SK-N-SH (cell line): ENCODE measurements around the gene MAP7. TPM values are rescaled to one million over a fixed set of nuclear protein-coding genes. Genes with fewer than 3 reads are reported as not detected.

Experiments used
- CTCF ChIA-PET: fragments of 300-600, 350-600 bp; formaldehyde crosslinking; extraction: SDS; loops from one replicate; lab custom pipeline; 2021; lab: Yijun Ruan, JAX
- POLR2A ChIA-PET: fragments of 350-600 bp; sonication (Branson Sonifier 250); formaldehyde crosslinking; extraction: SDS; loops from one replicate; lab custom pipeline; 2020; ENCODE audit warnings: antibody characterized with exemption, inconsistent platforms; lab: Yijun Ruan, JAX
- DNase-seq: peaks from one replicate; pipeline ENCODE4 v3.0.0; 2012
- H2AFZ ChIP-seq: fragments of 200-600 bp; sonication (generic); 2 replicates; pipeline ENCODE4 v1.8.1; 2016; ENCODE audit warnings: antibody characterized with exemption, mild to moderate bottlenecking, low read depth
- H3F3A ChIP-seq: fragments of 200-600 bp; sonication (generic); replicated peaks from 2 replicates; pipeline ENCODE3; 2016; ENCODE audit warnings: antibody characterized with exemption, mild to moderate bottlenecking; ENCODE audit not compliant: insufficient read depth
- H3K27ac ChIP-seq, 2 experiments: fragments of 200-500 bp in 1 of 2; fragments of 200-600 bp in 1 of 2; sonication (Bioruptor generic) in 1 of 2; sonication (generic), shearing (Covaris generic) in 1 of 2; 2 replicates each; pipeline versions ENCODE4 v1.5.1 to v1.6.1; 2014 to 2016; ENCODE audit warnings: low read depth in 2 of 2, inconsistent platforms in 1 of 2, low read length in 1 of 2, mild to moderate bottlenecking in 1 of 2, mixed read lengths in 1 of 2
- H3K27me3 ChIP-seq: fragments of 200-600 bp; sonication (generic), shearing (Covaris generic); 2 replicates; pipeline ENCODE4 v1.6.1; 2016; ENCODE audit warnings: mixed run types; ENCODE audit not compliant: insufficient read depth
- H3K36me3 ChIP-seq, 2 experiments: fragments of 200-500 bp in 1 of 2; fragments of 200-600 bp in 1 of 2; sonication (Bioruptor generic) in 1 of 2; sonication (generic) in 1 of 2; replicated peaks in 1 of 2; 2 replicates each; pipeline versions ENCODE3 to v1.5.1; 2014 to 2016; ENCODE audit warnings: low read length in 1 of 2, mild to moderate bottlenecking in 1 of 2; ENCODE audit not compliant: insufficient read depth in 2 of 2, control insufficient read depth in 1 of 2
- H3K4me1 ChIP-seq, 2 experiments: fragments of 200-500 bp in 1 of 2; fragments of 200-600 bp in 1 of 2; sonication (Bioruptor generic) in 1 of 2; sonication (generic), shearing (Covaris generic) in 1 of 2; 2 replicates each; pipeline versions ENCODE4 v1.5.1 to v1.6.1; 2014 to 2016; ENCODE audit warnings: low read depth in 1 of 2, low read length in 1 of 2, mixed run types in 1 of 2; ENCODE audit not compliant: insufficient read depth in 2 of 2, control insufficient read depth in 1 of 2
- H3K4me2 ChIP-seq: fragments of 200-600 bp; sonication (generic), shearing (Covaris generic); 2 replicates; pipeline ENCODE4 v1.6.1; 2017; ENCODE audit warnings: mixed run types
- H3K4me3 ChIP-seq, 2 experiments: fragments of 200-500 bp in 1 of 2; fragments of 200-600 bp in 1 of 2; sonication (Bioruptor generic) in 1 of 2; sonication (generic), shearing (Covaris generic) in 1 of 2; 2 replicates each; pipeline versions ENCODE4 v1.5.1 to v1.8.1; 2014 to 2016; ENCODE audit warnings: low read depth in 2 of 2, inconsistent platforms in 1 of 2, low read length in 1 of 2, mild to moderate bottlenecking in 1 of 2, mixed read lengths in 1 of 2, moderate library complexity in 1 of 2
- H3K79me2 ChIP-seq: fragments of 200-600 bp; sonication (generic); 2 replicates; pipeline ENCODE4 v1.8.1; 2017; ENCODE audit warnings: mild to moderate bottlenecking; ENCODE audit not compliant: insufficient read depth
- H3K9ac ChIP-seq: fragments of 200-600 bp; sonication (generic); 2 replicates; pipeline ENCODE4 v1.6.1; 2017; ENCODE audit warnings: mixed run types
- H3K9me2 ChIP-seq: fragments of 200-600 bp; sonication (generic); 2 replicates; pipeline ENCODE4 v1.6.1; 2017; ENCODE audit warnings: mixed run types
- H3K9me3 ChIP-seq: fragments of 200-600 bp; sonication (generic); 2 replicates; pipeline ENCODE4 v1.6.1; 2017; ENCODE audit warnings: mixed run types, mild to moderate bottlenecking, moderate library complexity
- H4K20me1 ChIP-seq: fragments of 200-600 bp; sonication (generic); 2 replicates; pipeline ENCODE4 v1.6.1; 2017; ENCODE audit warnings: mild to moderate bottlenecking, mixed run types; ENCODE audit not compliant: insufficient read depth
- CHD2 ChIP-seq: fragments of 150-350 bp; IDR thresholded peaks from 2 replicates; pipeline ENCODE4 v1.6.1; 2018; ENCODE audit warnings: low read length; ENCODE audit not compliant: partially characterized antibody
- CTCF ChIP-seq: fragments of 200-600 bp; sonication (generic); IDR thresholded peaks from 2 replicates; pipeline ENCODE4 v1.6.1; 2017; ENCODE audit warnings: antibody characterized with exemption, mild to moderate bottlenecking, moderate library complexity
- ELF1 ChIP-seq: IDR thresholded peaks from 2 replicates; pipeline ENCODE4 v1.4.0; 2012
- EZH2phosphoT487 ChIP-seq: fragments of 200-600 bp; sonication (generic); IDR thresholded peaks from 2 replicates; pipeline ENCODE4 v1.6.1; 2017; ENCODE audit warnings: low read depth, mixed run types, mild to moderate bottlenecking, antibody characterized with exemption, moderate library complexity, borderline replicate concordance
- FOSL2 ChIP-seq: IDR thresholded peaks from 2 replicates; pipeline ENCODE4 v1.4.0; 2012; ENCODE audit warnings: low read depth, mild to moderate bottlenecking, moderate library complexity, borderline replicate concordance
- FOXJ3 ChIP-seq: sonication (generic); formaldehyde crosslinking; IDR thresholded peaks from 2 replicates; pipeline ENCODE4 v1.5.1; 2020; ENCODE audit warnings: mild to moderate bottlenecking, missing genetic modification reagents
- GABPA ChIP-seq: IDR thresholded peaks from 2 replicates; pipeline ENCODE4 v1.4.0; 2012; ENCODE audit warnings: low read depth, mild to moderate bottlenecking
- GATA2 ChIP-seq: sonication (generic); formaldehyde crosslinking; IDR thresholded peaks from 2 replicates; pipeline ENCODE4 v1.5.0; 2020; ENCODE audit warnings: mild to moderate bottlenecking, missing genetic modification reagents
- MEF2A ChIP-seq: IDR thresholded peaks from 2 replicates; pipeline ENCODE4 v1.4.0; 2012; ENCODE audit warnings: low read depth, borderline replicate concordance
- MXI1 ChIP-seq: IDR thresholded peaks from 2 replicates; pipeline ENCODE4 v1.6.1; 2012; ENCODE audit warnings: mild to moderate bottlenecking, low read depth, low read length, improper control_type of control experiment
- NRF1 ChIP-seq: IDR thresholded peaks from 2 replicates; pipeline ENCODE4 v1.6.1; 2012; ENCODE audit warnings: low read depth, mild to moderate bottlenecking, low read length
- POLR2AphosphoS5 ChIP-seq: IDR thresholded peaks from 2 replicates; pipeline ENCODE4 v1.6.1; 2012; ENCODE audit warnings: low read depth, low read length
- RCOR1 ChIP-seq: fragments of 150-350 bp; IDR thresholded peaks from 2 replicates; pipeline ENCODE4 v1.6.1; 2017; ENCODE audit warnings: antibody characterized with exemption, low read length
- RXRA ChIP-seq: IDR thresholded peaks from 2 replicates; pipeline ENCODE4 v1.4.0; 2012; ENCODE audit warnings: low read depth, mild to moderate bottlenecking, borderline replicate concordance
- SMC3 ChIP-seq: IDR thresholded peaks from 2 replicates; pipeline ENCODE4 v1.6.1; 2012; ENCODE audit warnings: low read depth, low read length, improper control_type of control experiment
- TEAD4 ChIP-seq: IDR thresholded peaks from 2 replicates; pipeline ENCODE4 v1.4.0; 2012; ENCODE audit warnings: mild to moderate bottlenecking, borderline replicate concordance; ENCODE audit not compliant: insufficient read depth
- USF2 ChIP-seq: fragments of 150-350 bp; IDR thresholded peaks from 2 replicates; pipeline ENCODE4 v1.6.1; 2017; ENCODE audit warnings: antibody characterized with exemption, low read length, low read depth, borderline replicate concordance
- WGBS: methylation state at CpG from one replicate; pipeline ENCODE4 v1.1.6; 2017; ENCODE audit warnings: low lambda C conversion rate; 5-methylcytosine and 5-hydroxymethylcytosine counted together
- polyA plus RNA-seq, 3 experiments: library from polyadenylated mRNA; depleted of rRNA; stranded (reverse); fragments of >200 nt; gene quantifications; 2 replicates each; pipeline ENCODE4 v1.2.3, GENCODE V29; 2012
- TF ChIP-seq, protein P1 (sequence below): IDR thresholded peaks from 2 replicates; pipeline ENCODE4; 2012
- TF ChIP-seq, protein P2 (sequence below): IDR thresholded peaks from 2 replicates; pipeline ENCODE4 v1.4.0; 2012; ENCODE audit warnings: low read depth
- TF ChIP-seq, protein P3 (sequence below): IDR thresholded peaks from 2 replicates; pipeline ENCODE4 v1.4.0; 2012; ENCODE audit warnings: low read depth, borderline replicate concordance

Gene MAP7
- polyA plus RNA-seq, 1 of the 3 experiments (the other 2 are of a cell fraction), result 0.76 TPM

DNA sequence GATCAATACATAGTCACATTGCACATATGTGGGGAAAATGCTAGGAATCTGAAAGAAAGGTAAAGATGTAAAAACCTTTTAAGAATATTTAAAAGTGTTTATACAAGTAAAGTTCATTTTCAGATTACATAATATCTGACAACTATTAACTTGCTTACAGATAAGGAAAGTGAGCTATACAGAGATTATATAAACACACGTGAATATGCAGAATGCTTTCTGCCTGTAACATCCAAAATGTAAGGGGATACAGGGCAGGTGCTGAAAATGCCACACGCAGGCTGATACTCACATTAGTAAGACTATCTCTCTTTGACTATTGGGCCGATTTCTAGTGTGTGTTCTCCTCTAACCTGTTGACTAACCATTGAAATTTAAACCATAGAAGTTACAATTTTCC is 17.9 kb upstream of the MAP7 start:
- Histone ChIP-seq H3K79me2 (no peaks in the 10 kb centered on the region), H3K4me1 (peaks cover 0 to 6% of the 10 kb centered on the region in 2 experiments; a peak in 2 of 4 replicates), H2AFZ (no peak overlapping the region), H3K9ac (no peak overlapping the region), H3K4me2 (no peak overlapping the region), H3K36me3 (peaks cover 0 to 9% of the 10 kb centered on the region in 2 experiments), H3K27ac (no peak overlapping the region), H3K27me3 (no peaks in the 10 kb centered on the region), H3K9me3 (no peaks in the 10 kb centered on the region), H3K9me2 (no peaks in the 10 kb centered on the region), H3F3A (peaks cover 3% of the 10 kb centered on the region), H4K20me1 (no peaks in the 10 kb centered on the region), H3K4me3 (no peak overlapping the region)
- TF ChIP-seq TEAD4 (no peak), POLR2AphosphoS5 (no peak)
- 91% methylated on average over 3 of the region's 3 CpGs for WGBS
- no peak for DNase-seq
- ChIA-PET POLR2A (no interaction called here), CTCF (interaction anchor here (2.4 kb wide), 1 partner anchor 17 kb away, joined by 10 read pairs; the partner anchor contains the start of gene MAP7)

- CTCF ChIA-PET, result interaction anchor here (2.4 kb wide), 1 partner anchor 17 kb away, joined by 10 read pairs; the partner anchor contains the start of gene MAP7
These were observed 17.5 kb upstream of the MAP7 start for GRCh38 chr6:136567688-136568087.

More at GRCh38 chr6:136567688-136568087, 17.5 kb upstream of the MAP7 start:
- no peak for DNase-seq
- WGBS, result 96% methylated on average over 4 of the region's 4 CpGs
- TF ChIP-seq GABPA (no peak), USF2 (no peak), EZH2phosphoT487 (no peak), NRF1 (no peak), FOXJ3 (CRISPR knock-in tag) (no peak), SMC3 (no peak), MXI1 (no peak), FOSL2 (no peak), CHD2 (no peak), RCOR1 (no peak), ELF1 (no peak), CTCF (no peak), GATA2 (CRISPR knock-in tag) (no peak), MEF2A (no peak), RXRA (no peak)
- TF ChIP-seq, protein P1, sequence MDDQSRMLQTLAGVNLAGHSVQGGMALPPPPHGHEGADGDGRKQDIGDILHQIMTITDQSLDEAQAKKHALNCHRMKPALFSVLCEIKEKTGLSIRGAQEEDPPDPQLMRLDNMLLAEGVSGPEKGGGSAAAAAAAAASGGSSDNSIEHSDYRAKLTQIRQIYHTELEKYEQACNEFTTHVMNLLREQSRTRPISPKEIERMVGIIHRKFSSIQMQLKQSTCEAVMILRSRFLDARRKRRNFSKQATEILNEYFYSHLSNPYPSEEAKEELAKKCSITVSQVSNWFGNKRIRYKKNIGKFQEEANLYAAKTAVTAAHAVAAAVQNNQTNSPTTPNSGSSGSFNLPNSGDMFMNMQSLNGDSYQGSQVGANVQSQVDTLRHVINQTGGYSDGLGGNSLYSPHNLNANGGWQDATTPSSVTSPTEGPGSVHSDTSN, result no peak
- TF ChIP-seq, protein P2, sequence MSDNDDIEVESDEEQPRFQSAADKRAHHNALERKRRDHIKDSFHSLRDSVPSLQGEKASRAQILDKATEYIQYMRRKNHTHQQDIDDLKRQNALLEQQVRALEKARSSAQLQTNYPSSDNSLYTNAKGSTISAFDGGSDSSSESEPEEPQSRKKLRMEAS, result no peak
- TF ChIP-seq, protein P3, sequence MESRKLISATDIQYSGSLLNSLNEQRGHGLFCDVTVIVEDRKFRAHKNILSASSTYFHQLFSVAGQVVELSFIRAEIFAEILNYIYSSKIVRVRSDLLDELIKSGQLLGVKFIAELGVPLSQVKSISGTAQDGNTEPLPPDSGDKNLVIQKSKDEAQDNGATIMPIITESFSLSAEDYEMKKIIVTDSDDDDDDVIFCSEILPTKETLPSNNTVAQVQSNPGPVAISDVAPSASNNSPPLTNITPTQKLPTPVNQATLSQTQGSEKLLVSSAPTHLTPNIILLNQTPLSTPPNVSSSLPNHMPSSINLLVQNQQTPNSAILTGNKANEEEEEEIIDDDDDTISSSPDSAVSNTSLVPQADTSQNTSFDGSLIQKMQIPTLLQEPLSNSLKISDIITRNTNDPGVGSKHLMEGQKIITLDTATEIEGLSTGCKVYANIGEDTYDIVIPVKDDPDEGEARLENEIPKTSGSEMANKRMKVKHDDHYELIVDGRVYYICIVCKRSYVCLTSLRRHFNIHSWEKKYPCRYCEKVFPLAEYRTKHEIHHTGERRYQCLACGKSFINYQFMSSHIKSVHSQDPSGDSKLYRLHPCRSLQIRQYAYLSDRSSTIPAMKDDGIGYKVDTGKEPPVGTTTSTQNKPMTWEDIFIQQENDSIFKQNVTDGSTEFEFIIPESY, result no peak
- Histone ChIP-seq H3K79me2 (no peaks in the 10 kb centered on the region), H3K4me1 (peaks cover 0 to 6% of the 10 kb centered on the region in 2 experiments; a peak in 2 of 4 replicates), H3K9ac (no peak overlapping the region), H3K36me3 (peaks cover 0 to 4% of the 10 kb centered on the region in 2 experiments), H3K4me2 (no peak overlapping the region), H4K20me1 (no peaks in the 10 kb centered on the region), H3K9me2 (no peaks in the 10 kb centered on the region), H3F3A (peaks cover 3% of the 10 kb centered on the region), H3K4me3 (no peak overlapping the region), H3K27ac (no peak overlapping the region), H2AFZ (no peak overlapping the region), H3K27me3 (no peaks in the 10 kb centered on the region), H3K9me3 (no peaks in the 10 kb centered on the region)
- POLR2A ChIA-PET, result no interaction called here
